H9 (cell line): ENCODE measurements around the gene NT5DC4. TPM values are rescaled to one million over a fixed set of nuclear protein-coding genes. Genes with fewer than 3 reads are reported as not detected.

ENCODE experiments used
- DNase-seq: peaks from one replicate; pipeline ENCODE4 v3.0.0-alpha.2; 2017
- H2AFZ ChIP-seq: one replicate; pipeline ENCODE4 v1.6.1; 2013; ENCODE audit warnings: mild to moderate bottlenecking, low read length, control low read depth, moderate library complexity
- H2AK5ac ChIP-seq: 2 replicates; pipeline ENCODE4 v1.6.1; 2013; ENCODE audit warnings: low read length, control low read depth, mixed read lengths; ENCODE audit not compliant: insufficient read length
- H2BK120ac ChIP-seq: one replicate; pipeline ENCODE4 v1.6.1; 2013; ENCODE audit warnings: low read depth, mild to moderate bottlenecking, low read length, control low read depth, inconsistent platforms; ENCODE audit not compliant: poor library complexity, severe bottlenecking
- H2BK12ac ChIP-seq: 2 replicates; pipeline ENCODE4 v1.6.1; 2013; ENCODE audit warnings: low read length, control low read depth, mixed read lengths, low read depth; ENCODE audit not compliant: insufficient read length
- H2BK15ac ChIP-seq: 2 replicates; pipeline ENCODE4 v1.6.1; 2013; ENCODE audit warnings: low read depth, low read length, control low read depth
- H2BK20ac ChIP-seq: one replicate; pipeline ENCODE4 v1.6.1; 2013; ENCODE audit warnings: low read depth, mild to moderate bottlenecking, low read length, control low read depth, inconsistent platforms; ENCODE audit not compliant: poor library complexity, severe bottlenecking
- H2BK5ac ChIP-seq: 2 replicates; pipeline ENCODE4 v1.6.1; 2013; ENCODE audit warnings: low read length, control low read depth, mixed read lengths; ENCODE audit not compliant: insufficient read length
- H3K14ac ChIP-seq: 2 replicates; pipeline ENCODE4 v1.6.1; 2013; ENCODE audit warnings: low read length, control low read depth; ENCODE audit not compliant: insufficient read depth
- H3K18ac ChIP-seq: 2 replicates; pipeline ENCODE4 v1.6.1; 2013; ENCODE audit warnings: low read depth, mild to moderate bottlenecking, mixed read lengths, low read length, control low read depth; ENCODE audit not compliant: insufficient read length
- H3K23ac ChIP-seq: 2 replicates; pipeline ENCODE4 v1.6.1; 2013; ENCODE audit warnings: low read length, control low read depth, mixed read lengths, low read depth; ENCODE audit not compliant: insufficient read length
- H3K23me2 ChIP-seq: 2 replicates; pipeline ENCODE4 v1.6.1; 2013; ENCODE audit warnings: low read depth, mild to moderate bottlenecking, mixed read lengths, low read length, control low read depth; ENCODE audit not compliant: insufficient read length, poor library complexity, severe bottlenecking
- H3K27ac ChIP-seq: 2 replicates; pipeline ENCODE4 v1.5.1; 2013; ENCODE audit warnings: low read length, control low read depth, mixed read lengths, low read depth; ENCODE audit not compliant: insufficient read length
- H3K27me3 ChIP-seq: 2 replicates; pipeline ENCODE4 v1.6.1; 2013; ENCODE audit warnings: low read length, control low read depth, inconsistent platforms; ENCODE audit not compliant: insufficient read depth
- H3K4ac ChIP-seq: 2 replicates; pipeline ENCODE4 v1.6.1; 2013; ENCODE audit warnings: low read depth, mild to moderate bottlenecking, control low read depth, inconsistent platforms, low read length, moderate library complexity
- H3K4me1 ChIP-seq: 2 replicates; pipeline ENCODE4 v1.6.1; 2013; ENCODE audit warnings: low read length, control low read depth, inconsistent platforms; ENCODE audit not compliant: insufficient read depth
- H3K4me2 ChIP-seq: 2 replicates; pipeline ENCODE4 v1.6.1; 2013; ENCODE audit warnings: low read length, control low read depth, mixed read lengths; ENCODE audit not compliant: insufficient read length, insufficient read depth
- H3K56ac ChIP-seq: 2 replicates; pipeline ENCODE4 v1.6.1; 2013; ENCODE audit warnings: low read depth, mild to moderate bottlenecking, mixed read lengths, low read length, control low read depth; ENCODE audit not compliant: insufficient read length
- H3K79me1 ChIP-seq: 2 replicates; pipeline ENCODE4 v1.6.1; 2013; ENCODE audit warnings: low read depth, mild to moderate bottlenecking, moderate library complexity, low read length, control low read depth, inconsistent platforms; ENCODE audit not compliant: insufficient read depth, poor library complexity, severe bottlenecking
- H3K79me2 ChIP-seq: 2 replicates; pipeline ENCODE4 v1.6.1; 2013; ENCODE audit warnings: low read length, control low read depth, inconsistent platforms; ENCODE audit not compliant: insufficient read depth
- H3K9ac ChIP-seq: 2 replicates; pipeline ENCODE4 v1.6.1; 2013; ENCODE audit warnings: low read length, control low read depth, mixed read lengths; ENCODE audit not compliant: insufficient read length; ENCODE audit errors: extremely low read depth
- H3K9me3 ChIP-seq: one replicate; pipeline ENCODE4 v1.6.1; 2013; ENCODE audit warnings: low read depth, low read length, inconsistent platforms; ENCODE audit not compliant: control insufficient read depth
- H3T11ph ChIP-seq: one replicate; pipeline ENCODE4 v1.6.1; 2013; ENCODE audit warnings: mild to moderate bottlenecking, low read length, control low read depth, inconsistent platforms
- H4K20me1 ChIP-seq: one replicate; pipeline ENCODE4 v1.6.1; 2013; ENCODE audit not compliant: control insufficient read depth, insufficient read length, insufficient read depth
- H4K5ac ChIP-seq: 2 replicates; pipeline ENCODE4 v1.6.1; 2013; ENCODE audit warnings: low read depth, mild to moderate bottlenecking, mixed read lengths, low read length, control low read depth; ENCODE audit not compliant: insufficient read length
- H4K8ac ChIP-seq: replicated peaks from 2 replicates; pipeline ENCODE4 v1.6.1; 2013; ENCODE audit warnings: low read length, control low read depth, mixed read lengths, low read depth; ENCODE audit not compliant: insufficient read length
- H4K91ac ChIP-seq: 2 replicates; pipeline ENCODE4 v1.6.1; 2013; ENCODE audit warnings: low read depth, mild to moderate bottlenecking, moderate library complexity, mixed read lengths, low read length, control low read depth; ENCODE audit not compliant: insufficient read length
- H3K27ac Mint-ChIP-seq, 3 experiments: 2 replicates in 2 of 3; 3 replicates in 1 of 3; pipeline ENCODE4 v1.8.0; 2020 to 2021; ENCODE audit warnings: mixed read lengths in 3 of 3, mild to moderate bottlenecking in 1 of 3, moderate library complexity in 1 of 3
- H3K27me3 Mint-ChIP-seq: 2 replicates; pipeline ENCODE4 v1.8.0; 2021; ENCODE audit warnings: low read depth, mild to moderate bottlenecking, moderate library complexity, mixed read lengths
- H3K36me3 Mint-ChIP-seq, 3 experiments: 2 replicates in 2 of 3; 3 replicates in 1 of 3; pipeline ENCODE4 v1.8.0; 2020 to 2021; ENCODE audit warnings: low read depth in 3 of 3, mixed read lengths in 3 of 3; ENCODE audit not compliant: insufficient read depth in 1 of 3
- H3K4me1 Mint-ChIP-seq, 2 experiments: 2 replicates each; pipeline ENCODE4 v1.8.0; 2020; ENCODE audit warnings: mixed read lengths in 2 of 2
- H3K4me3 Mint-ChIP-seq, 2 experiments: 2 replicates in 1 of 2; 3 replicates in 1 of 2; pipeline ENCODE4 v1.8.0; 2020 to 2021; ENCODE audit warnings: mild to moderate bottlenecking in 2 of 2, mixed read lengths in 2 of 2, moderate library complexity in 1 of 2
- H3K9me3 Mint-ChIP-seq, 2 experiments: 2 replicates in 1 of 2; 3 replicates in 1 of 2; pipeline ENCODE4 v1.8.0; 2020; ENCODE audit warnings: mild to moderate bottlenecking in 2 of 2, mixed read lengths in 2 of 2, moderate library complexity in 1 of 2
- WGBS: extraction: QIAGEN DNeasy Blood & Tissue Kit; methylation state at CpG from one replicate; pipeline ENCODE4 v1.1.7; 2013; ENCODE audit warnings: missing lambda C conversion rate, low lambda C conversion rate, mixed read lengths; ENCODE audit not compliant: insufficient read length; ENCODE audit errors: extremely low coverage; 5-methylcytosine and 5-hydroxymethylcytosine counted together
- total RNA-seq: library from RNA; stranded (reverse); gene quantifications from 2 replicates; pipeline ENCODE4 v1.2.1, GENCODE V29; 2021
- TF ChIP-seq, protein P1 (sequence below): fragments of 200-600 bp; sonication (generic); conservative IDR thresholded peaks from 3 replicates; pipeline ENCODE4 v1.8.0; 2021; ENCODE audit warnings: antibody characterized with exemption, mild to moderate bottlenecking

The NT5DC4 gene
- total RNA-seq, 1 experiment from 2014 or later, result not detected

DNA sequence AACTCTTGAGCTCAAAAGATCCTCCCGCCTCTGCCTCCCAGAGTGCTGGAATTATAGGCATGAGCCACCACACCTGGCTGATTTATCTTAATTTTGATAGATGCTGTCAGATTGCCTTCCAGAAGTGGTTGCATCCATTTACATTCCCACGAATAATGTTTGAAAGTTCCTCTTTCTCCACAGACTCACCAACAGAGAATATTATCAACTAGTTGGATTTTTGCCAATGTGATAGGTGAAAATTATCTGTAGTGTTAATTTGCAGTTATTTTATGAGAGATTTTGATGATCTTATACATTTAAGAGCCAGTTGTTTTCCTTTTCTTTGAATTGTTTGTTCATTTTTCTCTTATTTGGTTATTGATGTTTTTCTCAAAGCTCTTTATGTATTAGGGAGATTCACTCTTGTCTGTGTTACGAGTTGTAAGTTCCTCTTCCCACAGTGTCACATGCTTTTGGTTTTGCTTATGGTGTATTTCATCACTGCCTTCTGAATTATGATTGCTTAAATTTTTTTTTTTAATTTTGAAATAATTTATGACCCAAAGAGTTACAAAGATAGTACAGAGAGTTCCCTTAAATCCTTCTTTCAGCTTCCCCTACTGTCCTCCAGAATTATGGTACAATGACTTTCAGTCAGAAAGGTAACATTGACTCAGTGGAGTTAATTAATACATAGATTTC, 20.7 kb upstream of the NT5DC4 start:
- no peaks in the 10 kb centered on the region for H3K27me3 ChIP-seq
- H3K23me2 ChIP-seq, result no peaks in the 10 kb centered on the region
- no peaks in the 10 kb centered on the region for H3K79me1 ChIP-seq
- WGBS, result no CpG with 5 or more reads among the region's 3 CpGs
- no peak overlapping the region for H2BK120ac ChIP-seq
- H3K79me2 ChIP-seq, result no peaks in the 10 kb centered on the region
- H2BK5ac ChIP-seq, result no peak overlapping the region
- no peaks in the 10 kb centered on the region for H3K9me3 ChIP-seq
- H3K18ac ChIP-seq, result no peak overlapping the region
- H4K20me1 ChIP-seq, result no peaks in the 10 kb centered on the region
- Mint-ChIP-seq H3K9me3 (no peaks in the 10 kb centered on the region), H3K27me3 (0 out of 2 replicates have a peak, but pooled peaks cover under 1% of the 10 kb centered on the region), H3K27ac (no peak overlapping the region), H3K4me3 (no peak overlapping the region), H3K36me3 (no peaks in the 10 kb centered on the region), H3K4me1 (no peaks in the 10 kb centered on the region)
- no peak overlapping the region for H2AK5ac ChIP-seq
- H2AFZ ChIP-seq, result no peak overlapping the region
- H3K4me2 ChIP-seq, result no peak overlapping the region
- H3K23ac ChIP-seq, result no peak overlapping the region
- H4K91ac ChIP-seq, result no peak overlapping the region
- no peak overlapping the region for H3K9ac ChIP-seq
- no peak overlapping the region for H2BK12ac ChIP-seq
- H2BK15ac ChIP-seq, result no peak overlapping the region
- no peak overlapping the region for H4K8ac ChIP-seq
- no peak overlapping the region for H2BK20ac ChIP-seq
- H3K14ac ChIP-seq, result no peak overlapping the region
- H4K5ac ChIP-seq, result no peak overlapping the region
- no peak overlapping the region for H3K4ac ChIP-seq
- no peak overlapping the region for H3K56ac ChIP-seq
- TF ChIP-seq, protein P1, sequence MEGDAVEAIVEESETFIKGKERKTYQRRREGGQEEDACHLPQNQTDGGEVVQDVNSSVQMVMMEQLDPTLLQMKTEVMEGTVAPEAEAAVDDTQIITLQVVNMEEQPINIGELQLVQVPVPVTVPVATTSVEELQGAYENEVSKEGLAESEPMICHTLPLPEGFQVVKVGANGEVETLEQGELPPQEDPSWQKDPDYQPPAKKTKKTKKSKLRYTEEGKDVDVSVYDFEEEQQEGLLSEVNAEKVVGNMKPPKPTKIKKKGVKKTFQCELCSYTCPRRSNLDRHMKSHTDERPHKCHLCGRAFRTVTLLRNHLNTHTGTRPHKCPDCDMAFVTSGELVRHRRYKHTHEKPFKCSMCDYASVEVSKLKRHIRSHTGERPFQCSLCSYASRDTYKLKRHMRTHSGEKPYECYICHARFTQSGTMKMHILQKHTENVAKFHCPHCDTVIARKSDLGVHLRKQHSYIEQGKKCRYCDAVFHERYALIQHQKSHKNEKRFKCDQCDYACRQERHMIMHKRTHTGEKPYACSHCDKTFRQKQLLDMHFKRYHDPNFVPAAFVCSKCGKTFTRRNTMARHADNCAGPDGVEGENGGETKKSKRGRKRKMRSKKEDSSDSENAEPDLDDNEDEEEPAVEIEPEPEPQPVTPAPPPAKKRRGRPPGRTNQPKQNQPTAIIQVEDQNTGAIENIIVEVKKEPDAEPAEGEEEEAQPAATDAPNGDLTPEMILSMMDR, result no peak
- no peak overlapping the region for H3T11ph ChIP-seq
- DNase-seq, result no peak
- H3K27ac ChIP-seq, result no peak overlapping the region
- H3K4me1 ChIP-seq, result no peaks in the 10 kb centered on the region
